ENCODE data around the gene FCN1.

DNA sequence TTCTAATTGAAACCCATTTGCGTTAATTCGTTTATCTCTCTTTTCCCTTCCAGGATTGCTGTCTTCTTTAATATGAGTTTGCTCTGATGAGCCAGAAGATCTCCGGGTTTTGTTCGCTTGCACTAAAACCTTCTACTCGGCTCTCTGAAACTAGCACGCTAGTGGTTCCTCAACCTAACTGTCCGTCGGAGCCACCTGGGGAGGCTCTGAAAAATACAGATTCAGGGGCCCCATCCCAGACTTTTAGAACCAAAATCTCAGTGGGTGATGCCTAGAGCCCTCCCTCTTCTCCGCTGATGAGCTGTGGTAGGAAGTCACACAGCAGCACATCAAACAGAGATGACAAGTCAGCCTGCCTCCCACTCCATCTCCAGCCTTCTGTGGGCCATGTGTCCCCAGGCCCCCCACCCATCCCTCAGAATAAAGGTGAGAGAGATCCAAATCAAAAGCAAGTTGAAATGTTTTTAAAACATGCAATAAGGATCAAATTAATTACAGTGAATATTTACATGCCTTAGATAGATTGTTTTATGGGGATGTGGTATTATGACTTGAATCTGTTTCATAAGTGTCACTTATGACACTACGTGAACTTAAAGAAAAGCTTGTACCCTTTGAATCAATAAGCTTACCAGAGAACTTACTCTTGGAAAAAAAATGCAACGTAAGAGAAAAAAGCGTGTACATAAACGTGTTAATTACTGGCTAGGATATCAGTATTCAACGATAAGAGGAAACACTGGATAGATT, 20.7 kb downstream of the FCN1 start:
- TF ChIP-seq, protein P1, sequence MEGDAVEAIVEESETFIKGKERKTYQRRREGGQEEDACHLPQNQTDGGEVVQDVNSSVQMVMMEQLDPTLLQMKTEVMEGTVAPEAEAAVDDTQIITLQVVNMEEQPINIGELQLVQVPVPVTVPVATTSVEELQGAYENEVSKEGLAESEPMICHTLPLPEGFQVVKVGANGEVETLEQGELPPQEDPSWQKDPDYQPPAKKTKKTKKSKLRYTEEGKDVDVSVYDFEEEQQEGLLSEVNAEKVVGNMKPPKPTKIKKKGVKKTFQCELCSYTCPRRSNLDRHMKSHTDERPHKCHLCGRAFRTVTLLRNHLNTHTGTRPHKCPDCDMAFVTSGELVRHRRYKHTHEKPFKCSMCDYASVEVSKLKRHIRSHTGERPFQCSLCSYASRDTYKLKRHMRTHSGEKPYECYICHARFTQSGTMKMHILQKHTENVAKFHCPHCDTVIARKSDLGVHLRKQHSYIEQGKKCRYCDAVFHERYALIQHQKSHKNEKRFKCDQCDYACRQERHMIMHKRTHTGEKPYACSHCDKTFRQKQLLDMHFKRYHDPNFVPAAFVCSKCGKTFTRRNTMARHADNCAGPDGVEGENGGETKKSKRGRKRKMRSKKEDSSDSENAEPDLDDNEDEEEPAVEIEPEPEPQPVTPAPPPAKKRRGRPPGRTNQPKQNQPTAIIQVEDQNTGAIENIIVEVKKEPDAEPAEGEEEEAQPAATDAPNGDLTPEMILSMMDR (IDR thresholded peaks at IDR 0.05; ENCODE audit: control extremely low read depth in 1 of 3, insufficient read depth in 1 of 3, low read depth in 1 of 3, low read length in 3 of 3) = no peak
- TF ChIP-seq, protein P2, sequence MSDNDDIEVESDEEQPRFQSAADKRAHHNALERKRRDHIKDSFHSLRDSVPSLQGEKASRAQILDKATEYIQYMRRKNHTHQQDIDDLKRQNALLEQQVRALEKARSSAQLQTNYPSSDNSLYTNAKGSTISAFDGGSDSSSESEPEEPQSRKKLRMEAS (IDR thresholded peaks at IDR 0.05) = no peak
- TF ChIP-seq ZNF274 (IDR thresholded peaks at IDR 0.05; ENCODE audit: borderline replicate concordance, extremely low read depth, low read length) = no peak
- TF ChIP-seq FOSL1 (IDR thresholded peaks at IDR 0.05; ENCODE audit: insufficient read depth, low read depth, low read length) = no peak
- TF ChIP-seq CREB1 (IDR thresholded peaks at IDR 0.05) = no peak
- no peak for TF ChIP-seq HDAC2 (IDR thresholded peaks at IDR 0.05; ENCODE audit: borderline replicate concordance in 1 of 2, low read depth in 2 of 2, low read length in 2 of 2)
- TF ChIP-seq POLR2A (IDR thresholded peaks at IDR 0.05; ENCODE audit: control extremely low read depth in 1 of 2, low read depth in 2 of 2, low read length in 2 of 2) = no peak
- TF ChIP-seq SAP30 (IDR thresholded peaks at IDR 0.05; ENCODE audit: insufficient read depth, insufficient replicate concordance, low read length) = no peak
- TF ChIP-seq HDAC6 (IDR thresholded peaks at IDR 0.05; ENCODE audit: low read depth, low read length) = no peak
- no peak for TF ChIP-seq BACH1 (IDR thresholded peaks at IDR 0.05; ENCODE audit: low read length)
- TF ChIP-seq SP2 (IDR thresholded peaks at IDR 0.05; ENCODE audit: low read length) = no peak
- no peak for TF ChIP-seq SP4 (IDR thresholded peaks at IDR 0.05; ENCODE audit: low read length)

All from H1 (cell line).